GM18517 (cell line): ENCODE measurements around the gene HOXA11.

Source experiments
- ATAC-seq: cut with Tn5 transposase; IDR thresholded peaks from one replicate; pipeline ENCODE4 v1.9.1; 2021; ENCODE audit warnings: mild to moderate bottlenecking, moderate library complexity; ENCODE audit not compliant: unreplicated experiment

The HOXA11 gene

DNA sequence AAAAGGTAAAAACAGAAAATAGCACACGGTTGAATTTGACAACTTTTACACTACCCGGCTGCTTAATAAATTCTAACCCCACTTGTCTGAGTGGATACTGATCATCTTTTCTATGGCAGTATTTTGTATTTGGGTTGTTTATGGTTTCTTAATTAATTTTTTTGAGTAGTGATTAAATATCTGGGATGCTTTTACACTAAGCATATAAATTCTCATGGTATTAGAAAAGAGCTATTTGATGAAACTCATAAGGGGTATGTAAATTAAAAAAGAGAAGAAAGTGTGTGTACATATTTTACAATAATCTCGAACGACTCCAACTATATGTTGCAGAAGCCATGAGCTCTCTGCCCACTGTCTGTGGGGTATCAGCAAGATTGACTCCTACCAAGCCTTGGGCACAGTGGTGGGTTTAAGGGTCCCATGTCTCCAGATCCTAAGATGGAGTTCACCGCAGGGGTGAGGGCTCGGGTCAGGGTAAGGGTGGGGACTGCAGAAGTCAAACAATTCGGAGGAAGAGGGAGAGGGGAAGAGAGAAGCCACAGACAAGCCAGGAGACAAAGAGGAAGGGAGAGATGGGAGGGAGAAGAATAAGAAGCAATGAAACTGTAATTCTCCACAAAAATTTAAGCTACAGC is 22.4 kb upstream of the HOXA11 start:
- no peak for ATAC-seq

DNA sequence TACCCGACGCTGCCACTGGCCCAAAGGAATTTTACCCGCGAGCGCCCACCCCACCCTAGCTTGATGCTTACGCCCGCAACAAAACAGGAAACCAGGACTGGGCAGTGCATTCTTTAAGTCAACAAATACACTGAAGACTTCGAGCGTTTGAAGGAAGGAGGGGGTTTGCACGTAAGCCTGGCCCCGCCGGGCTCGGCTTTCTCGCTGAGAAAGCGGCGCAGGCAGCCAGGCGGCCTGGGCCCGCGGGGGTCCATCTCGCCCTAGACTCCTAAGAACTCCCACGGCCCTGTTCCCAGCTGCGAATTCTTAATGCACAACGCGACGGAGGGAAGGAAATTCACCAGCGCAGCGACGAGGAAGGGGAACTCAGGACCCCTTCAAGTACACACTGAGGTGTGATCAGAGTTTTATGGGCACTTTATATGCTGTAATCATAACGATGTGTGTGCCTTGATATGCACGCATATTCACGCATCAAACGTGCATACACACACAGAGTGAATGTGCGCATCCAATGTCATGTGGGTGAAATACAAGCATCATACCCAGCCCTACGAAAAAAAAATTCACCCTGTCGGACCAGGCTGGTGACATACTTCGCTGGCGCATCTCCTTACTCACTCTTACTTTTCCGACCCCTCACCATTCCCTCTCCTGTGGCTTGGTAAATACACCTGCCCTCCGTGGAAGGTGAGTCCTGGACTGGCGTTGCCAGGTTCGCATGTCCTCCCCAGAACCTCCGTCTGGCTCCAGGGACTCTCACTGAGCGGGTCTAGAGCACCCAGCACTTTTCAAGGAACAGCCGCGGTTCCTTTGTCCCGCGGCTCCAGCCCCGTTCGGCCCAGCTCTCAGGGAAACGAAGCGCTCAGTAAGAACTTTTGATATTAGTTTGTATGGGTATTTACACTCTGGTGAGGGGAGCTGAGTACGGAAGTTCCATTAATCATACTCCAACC is 20.6 kb upstream of the HOXA11 start:
- no peak for ATAC-seq

DNA sequence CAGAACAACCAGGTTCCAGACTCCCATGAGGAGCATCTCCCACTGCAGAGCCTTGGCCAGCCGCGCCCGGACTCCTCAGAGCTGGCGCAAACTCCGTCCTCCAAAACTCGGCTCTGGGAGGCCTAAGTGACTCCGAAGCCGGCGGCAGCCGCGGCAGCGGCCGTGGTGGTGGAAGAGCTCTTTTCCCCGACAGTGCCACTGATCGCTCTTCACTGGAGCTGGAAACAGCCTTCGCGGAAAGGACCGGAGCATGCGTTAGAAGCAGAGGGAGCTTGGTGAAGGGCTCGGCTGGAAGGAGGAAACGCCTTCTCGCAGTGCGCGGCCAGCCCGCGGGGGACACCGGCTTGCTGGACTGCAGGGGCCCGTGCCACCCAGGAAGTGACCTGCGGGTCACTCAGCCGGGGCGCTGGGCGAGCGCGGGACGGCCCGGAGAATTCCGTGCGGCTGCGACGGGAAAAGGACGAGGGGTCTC is 19.9 kb upstream of the HOXA11 start:
- ATAC-seq = no peak

DNA sequence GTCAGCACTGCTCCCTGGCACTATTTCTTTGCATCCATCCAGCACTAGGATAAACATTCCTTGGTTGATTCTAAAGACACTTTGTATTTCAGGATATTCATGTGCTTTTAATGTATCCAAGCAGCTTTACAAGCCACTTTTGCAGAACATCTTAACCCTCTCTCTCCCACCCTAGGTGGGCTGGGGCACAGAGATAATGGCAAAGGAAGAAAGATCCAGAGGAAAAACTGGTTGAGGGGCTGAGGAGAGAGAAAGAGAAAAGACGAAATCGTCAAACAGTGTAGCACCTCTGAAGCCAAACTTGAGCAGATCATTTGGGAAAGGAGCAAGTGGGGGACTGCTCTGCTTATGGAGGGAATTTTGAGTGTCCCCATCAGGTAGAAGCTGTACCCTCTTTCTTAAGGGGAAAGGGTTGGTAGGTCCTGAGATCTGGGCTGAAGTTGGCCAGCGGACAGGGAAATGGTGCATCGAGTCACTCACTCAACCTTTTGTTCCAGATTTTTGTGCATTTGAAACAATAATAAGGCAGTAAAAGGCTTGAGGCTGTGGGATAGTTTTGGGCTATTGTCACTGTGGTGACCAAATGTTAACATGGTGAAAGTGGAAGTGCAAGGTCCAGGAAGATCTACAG is 19.0 kb upstream of the HOXA11 start:
- no peak for ATAC-seq

DNA sequence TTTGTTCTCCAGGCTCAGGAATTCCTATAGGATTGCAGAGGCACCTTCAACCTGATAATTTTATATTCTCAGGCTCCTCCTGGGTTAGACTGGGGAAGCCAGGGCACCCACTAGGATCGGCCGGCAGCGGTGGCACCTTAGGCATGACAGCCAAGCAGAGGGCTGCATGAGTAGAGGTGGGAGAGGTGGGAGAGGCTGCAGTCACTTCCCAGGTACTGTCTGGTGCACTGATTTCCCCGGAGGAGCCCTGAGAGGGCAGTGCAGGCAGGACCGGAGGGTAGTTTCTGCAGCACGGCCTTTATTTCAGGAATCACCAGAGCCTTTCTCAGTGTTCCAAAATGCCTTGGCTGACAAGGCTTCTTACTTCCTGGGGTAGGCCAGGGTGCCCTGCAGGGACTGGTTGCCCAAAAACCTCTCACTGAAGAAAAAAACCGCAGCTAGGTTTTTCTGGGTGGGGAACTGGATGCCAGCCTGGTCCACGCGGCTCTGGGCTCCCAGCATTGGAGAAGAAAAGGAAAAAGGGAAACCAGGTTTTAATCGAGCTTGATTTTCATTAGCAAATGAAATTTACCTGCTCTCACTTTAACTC is 18.4 kb upstream of the HOXA11 start:
- ATAC-seq = no peak

DNA sequence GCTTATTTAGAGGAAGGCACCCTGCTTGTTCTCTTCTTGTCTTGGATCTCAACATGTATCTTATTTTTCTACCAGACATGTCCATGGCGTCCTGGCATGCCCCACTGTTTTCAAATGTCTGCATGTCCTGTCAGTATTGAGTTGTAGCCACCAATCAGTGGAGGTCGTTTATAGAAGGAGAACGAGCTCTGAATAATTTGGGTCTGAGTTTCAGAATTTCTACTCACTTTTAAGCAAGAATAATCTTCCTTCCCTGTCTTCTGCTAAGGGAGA is 17.8 kb upstream of the HOXA11 start:
- ATAC-seq = no peak

DNA sequence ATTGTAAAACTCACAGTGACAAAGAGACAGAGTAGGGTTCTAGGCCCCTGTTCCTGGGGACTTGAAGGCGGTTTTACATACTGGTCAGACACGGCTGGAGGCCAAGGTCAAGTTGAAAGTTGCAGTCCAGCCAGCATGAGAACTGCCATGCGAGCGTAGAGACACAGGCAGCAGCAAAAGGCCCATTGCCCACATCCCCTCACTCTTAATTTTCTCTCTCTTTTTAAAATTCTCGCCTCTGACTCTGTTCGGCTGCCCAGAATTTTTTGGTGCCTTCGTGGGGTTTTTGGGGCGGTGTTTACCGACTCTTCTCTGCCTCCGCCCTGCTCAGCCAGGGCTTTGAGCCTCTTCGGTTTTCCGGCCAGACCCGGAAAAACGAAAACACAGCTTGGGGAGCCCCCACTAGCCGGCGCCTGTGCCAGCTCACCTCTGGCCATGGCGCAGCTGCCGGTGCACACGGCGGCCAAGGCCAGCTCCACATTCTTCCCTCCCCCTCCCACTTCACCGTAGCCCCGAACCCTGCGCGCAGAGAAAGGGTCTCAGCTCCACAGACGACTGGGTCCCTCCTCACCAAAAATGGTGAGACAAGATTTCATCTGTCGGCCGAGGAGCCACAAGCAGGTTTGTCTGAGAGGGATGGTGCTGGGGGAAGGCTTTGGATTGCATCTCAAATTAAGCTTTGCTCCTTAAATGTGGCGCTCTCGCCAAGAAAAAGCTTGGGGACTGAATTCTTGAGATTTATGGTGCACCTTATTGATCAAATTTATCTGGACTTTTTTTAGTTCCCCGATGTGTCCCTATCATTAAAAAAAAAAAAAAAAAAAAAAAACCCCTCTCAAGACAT is 17.2 kb upstream of the HOXA11 start:
- ATAC-seq = no peak

DNA sequence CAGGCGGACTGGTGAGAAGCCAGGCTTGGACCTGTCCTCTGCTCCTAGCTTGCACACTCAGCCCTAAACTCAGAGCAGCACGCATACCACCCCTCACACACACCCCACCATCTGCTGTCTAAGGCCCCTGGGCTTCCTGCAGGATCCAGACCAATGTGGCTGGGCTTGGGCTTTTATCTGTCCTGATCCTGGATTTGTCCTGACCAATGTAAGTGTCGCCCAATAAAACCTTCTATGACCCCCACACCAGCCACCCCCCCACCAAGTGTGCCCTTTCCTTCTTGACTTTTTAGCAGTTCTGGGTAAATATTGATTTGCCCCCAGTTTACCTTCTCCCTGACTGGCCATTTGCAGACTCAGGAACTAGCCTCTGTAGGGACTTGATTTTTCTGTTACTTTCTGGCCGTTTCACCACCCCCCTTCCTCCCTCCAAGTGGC is 16.6 kb upstream of the HOXA11 start:
- no peak for ATAC-seq

DNA sequence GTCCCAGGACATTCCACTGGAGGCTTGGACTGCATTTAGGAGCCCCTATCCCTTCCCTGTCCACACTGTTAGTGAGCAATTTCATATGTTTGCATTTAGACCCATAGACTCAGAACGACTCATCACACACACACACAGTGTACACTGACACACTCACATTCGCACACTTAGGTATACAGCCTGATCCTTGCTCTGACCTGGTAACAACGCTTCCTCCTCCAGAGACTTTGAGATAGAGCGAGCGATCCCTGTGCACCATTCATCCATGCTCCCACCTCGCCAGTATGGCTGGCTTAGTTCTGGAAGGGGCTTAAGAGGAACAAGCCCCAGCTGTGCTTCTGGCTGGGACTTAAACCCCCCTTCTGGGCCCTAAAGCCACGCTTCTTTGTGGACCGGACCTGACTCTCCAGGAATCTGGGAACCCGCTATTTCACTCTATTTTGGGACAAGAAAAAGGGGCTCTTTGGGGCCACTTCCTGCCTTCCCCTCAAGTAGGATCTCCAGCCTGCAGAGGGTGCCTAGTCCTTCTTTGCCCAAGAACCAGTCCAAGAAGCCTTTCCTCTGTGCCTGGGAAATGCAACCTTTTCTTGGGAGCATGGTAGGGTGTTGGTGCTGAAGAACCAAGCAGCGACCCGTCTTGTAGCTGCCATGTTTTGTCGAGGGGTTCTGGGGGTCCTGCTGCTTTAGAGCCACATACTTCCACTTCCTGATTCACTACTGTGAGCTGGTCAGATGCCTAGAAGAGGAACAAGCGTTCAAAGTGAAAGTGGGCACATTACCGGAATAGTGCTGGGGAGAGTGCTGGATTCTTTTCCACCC is 15.9 kb upstream of the HOXA11 start:
- ATAC-seq = no peak

DNA sequence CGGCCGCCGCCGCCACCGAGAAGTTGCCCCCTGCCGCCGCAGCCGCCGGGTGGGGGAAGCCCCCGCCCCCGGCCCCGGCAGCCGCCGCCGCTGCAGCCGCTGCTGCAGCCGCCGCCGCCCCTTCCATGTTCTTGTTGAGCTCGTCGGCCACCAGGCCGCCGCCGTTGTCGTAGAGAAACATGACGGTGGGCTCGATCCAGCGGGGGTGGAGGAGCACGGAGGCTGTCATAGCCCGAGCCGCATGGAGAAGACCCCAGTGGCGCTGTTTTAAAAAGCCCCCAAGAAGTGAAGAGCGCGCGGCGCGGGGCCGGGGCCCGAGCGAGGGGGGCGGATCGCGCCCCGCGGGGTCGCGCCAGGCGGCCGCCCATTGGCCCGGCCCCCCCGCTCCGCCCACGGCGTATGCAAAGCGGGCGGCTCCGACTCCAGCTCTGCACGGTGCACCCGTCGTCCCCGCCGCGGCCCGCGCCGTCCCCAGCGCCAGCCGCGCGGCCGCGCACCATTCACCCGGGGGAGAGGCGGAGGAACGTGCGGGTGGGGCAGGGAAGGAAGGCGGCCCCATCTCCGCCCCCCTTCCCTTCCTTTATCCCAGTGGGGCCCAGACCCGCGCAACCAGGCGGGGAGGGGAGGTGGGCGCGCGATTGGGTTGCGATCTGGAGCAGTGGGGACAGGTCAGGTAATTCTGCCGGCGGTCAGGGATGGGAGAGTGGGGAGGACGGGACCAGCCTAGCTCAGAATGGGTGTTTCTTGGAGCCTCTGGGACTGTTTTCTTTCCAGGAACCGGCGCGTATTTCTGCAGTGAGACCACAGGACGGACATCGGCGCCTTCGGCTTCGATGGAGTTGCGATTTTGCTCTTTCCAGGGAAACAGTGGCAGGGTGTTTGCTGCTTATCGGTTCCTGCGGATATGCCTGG is 15.1 kb upstream of the HOXA11 start, which contains the start of gene HOXA13:
TSS of gene HOXA13 (minus strand) at position 243 of the 912 bp plus-strand sequence. CDS start at position 229, 14 bp downstream.
- ATAC-seq = no peak

DNA sequence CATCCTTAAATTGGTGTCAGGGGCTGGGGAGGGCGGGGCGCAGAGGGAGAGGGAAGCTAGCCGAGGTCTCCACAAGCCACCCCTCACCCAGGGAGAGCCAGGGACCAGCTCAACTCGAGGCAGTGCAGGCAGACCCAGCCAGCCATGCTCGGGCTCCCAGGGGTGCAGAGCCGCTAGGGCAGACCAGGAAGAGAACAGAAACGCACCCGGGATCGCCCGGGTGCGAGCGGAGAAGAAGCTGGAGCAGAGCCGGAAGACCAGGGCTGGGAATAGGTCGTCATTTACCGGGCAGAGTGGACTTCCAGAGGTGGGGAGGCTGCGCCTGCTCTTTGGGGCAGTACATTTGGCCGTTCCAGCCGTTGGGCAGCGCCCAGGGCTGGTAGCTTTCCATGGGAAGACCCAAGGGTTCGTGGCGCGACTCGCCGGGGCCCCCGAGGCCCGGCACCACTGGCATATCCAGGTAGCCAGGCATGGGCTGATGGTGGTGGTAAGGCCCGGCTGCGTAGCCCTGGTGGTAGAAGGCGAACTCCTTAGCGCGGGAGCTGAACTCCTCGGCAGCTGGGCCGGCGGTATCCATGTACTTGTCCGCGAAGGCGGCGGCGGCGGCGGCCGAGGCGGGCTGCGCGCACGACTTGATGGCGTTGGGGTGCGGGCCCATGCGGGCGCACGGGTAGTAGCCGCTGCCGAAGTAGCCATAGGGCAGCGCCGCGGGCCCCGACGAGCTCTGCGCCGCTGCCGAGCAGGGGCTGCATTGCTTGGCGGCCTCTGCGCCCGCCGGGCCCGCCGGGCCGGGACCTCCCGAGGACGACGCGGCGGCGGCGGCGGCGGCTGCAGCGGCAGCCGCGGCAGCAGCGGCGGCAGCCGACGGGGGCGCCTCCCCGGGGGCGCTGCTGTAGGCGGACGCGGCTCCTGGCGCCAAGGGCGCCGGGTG is 14.1 kb upstream of the HOXA11 start:
- no peak for ATAC-seq

DNA sequence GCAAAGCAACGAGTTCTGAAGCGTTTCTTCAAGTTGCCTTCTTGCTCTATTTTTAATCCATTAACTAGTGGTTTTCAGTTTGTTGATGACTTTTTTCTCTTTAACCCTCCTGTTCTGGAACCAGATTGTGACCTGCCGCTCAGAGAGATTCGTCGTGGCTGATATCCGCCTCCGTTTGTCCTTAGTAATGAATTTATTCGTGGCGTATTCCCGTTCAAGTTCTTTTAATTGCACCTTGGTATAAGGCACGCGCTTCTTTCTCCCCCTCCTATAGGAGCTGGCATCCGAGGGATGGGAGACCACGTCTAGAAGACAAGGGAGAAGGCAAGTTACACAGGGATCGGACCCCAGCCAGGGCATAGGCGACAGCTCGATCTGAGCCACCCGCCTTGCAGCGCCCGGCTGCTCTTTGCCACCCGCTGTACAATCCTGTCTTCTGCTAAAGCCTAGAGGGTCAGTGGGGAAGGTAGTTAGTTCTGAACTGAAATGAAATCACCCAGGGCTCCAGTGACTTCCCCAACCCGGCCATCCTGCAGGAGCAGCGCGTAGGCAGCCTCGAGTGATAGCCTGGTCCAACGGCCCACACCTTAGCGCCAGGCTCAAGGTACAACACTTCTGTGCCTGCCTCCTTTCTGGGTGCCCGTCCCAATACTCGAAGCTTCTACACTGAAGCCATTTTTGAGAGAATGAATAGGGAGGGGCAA is 13.3 kb upstream of the HOXA11 start:
- no peak for ATAC-seq

DNA sequence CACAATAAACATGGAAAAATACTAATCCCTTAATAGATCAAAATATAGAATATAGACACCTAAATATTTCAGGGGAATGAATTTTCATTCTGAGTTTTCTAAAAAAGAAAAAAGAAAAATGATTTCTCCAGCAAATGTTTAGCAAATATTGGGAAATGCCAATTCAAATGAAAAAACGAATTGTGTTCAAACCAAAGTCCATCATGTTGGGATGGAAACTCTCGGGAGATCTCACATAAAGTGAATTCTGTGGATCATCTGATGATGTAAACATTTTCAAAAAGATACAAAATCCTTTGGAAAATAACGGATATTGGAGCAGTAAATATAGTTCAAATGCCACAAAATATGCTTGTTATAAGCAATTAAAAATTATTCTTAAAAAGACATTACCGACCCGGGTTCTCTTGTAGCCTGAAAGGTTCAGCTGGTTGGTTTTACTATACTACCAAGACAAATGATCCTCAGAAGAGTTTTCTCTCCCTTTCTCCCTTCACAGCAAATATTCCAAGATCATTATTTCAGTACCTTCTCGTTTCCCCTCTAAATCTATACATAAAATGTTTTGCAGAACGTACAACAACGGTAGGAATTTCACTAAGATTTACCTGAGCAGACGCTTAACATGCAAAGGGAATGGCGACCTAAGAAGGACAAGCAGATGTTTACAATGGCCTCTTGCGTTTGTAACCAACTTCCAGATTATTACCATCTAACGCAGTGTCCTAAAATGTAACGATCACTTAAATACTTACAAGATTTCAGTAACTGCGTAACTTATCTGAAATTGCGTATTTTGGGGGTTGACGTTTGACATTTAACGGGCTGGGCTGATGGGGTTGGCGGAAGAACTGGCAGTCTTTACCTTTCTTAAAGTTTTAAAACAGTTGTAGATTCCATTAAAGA is 12.4 kb upstream of the HOXA11 start:
- no peak for ATAC-seq

DNA sequence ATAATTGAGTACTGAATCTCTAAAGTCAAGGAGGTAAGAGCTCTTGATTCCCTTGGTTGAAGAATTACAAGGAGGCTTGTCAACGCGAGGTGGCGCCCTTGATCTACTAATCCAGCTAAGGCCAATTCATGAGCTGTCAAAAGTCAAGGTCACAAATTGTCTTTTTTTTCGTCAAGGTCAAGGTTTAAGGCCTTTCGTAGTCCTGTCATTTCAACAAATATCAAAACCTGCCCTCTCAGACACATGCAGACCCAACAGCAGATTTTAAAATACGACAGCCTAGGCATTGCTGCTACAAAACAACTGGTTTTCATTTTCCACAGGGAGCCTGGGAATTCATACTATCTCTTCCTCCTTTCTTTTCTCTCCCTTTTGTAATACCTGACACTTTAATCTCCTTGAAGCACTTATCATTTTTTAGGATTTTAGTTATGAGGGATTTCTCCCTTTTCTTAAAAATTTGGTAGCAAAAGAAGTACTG is 11.3 kb upstream of the HOXA11 start:
- no peak for ATAC-seq

DNA sequence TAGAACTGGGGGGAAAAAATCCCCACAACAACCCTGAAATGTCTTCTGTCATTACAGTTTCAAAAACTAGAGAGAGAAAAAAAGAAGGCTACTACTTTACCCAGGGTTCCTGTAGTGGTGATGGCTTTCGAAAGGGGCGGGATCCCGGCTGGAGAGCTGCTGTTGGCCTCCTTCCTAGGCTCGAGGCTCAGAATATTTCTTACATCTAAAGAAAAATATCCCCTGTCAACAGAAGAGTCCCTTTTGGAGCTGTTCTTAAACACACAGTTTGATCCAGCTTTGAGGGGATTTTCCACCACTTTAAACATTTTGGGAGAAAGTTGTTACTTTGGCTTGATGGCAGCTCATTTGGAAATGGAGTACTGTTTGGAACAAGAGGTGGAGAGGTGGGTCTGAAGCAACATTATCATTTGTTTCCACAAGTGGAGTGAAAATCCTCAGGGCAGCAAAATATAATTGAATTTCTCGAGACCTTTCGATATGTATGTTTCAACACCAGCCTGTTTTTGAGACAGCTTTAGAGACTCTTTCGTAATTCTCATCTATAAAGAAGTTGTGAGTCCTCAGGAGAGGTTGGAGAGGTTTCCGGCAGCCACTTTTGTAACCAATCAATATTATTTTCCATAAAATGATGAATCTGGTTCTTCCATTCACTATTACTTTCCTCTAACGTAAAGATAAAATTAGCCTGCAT is 9.8 kb upstream of the HOXA11 start:
- no peak for ATAC-seq
